GM10266 (cell line): ENCODE measurements around the gene DEK.

Experiments
- DNase-seq: peaks from one replicate; pipeline ENCODE4 v3.0.0; 2012; ENCODE audit errors: extremely low spot score
- TF ChIP-seq, protein P1 (sequence below): IDR thresholded peaks from 2 replicates; pipeline ENCODE4 v1.5.1; 2012; ENCODE audit warnings: mild to moderate bottlenecking, low read depth; ENCODE audit not compliant: control insufficient read depth, insufficient read depth; ENCODE audit errors: missing control alignments

Gene DEK

DNA sequence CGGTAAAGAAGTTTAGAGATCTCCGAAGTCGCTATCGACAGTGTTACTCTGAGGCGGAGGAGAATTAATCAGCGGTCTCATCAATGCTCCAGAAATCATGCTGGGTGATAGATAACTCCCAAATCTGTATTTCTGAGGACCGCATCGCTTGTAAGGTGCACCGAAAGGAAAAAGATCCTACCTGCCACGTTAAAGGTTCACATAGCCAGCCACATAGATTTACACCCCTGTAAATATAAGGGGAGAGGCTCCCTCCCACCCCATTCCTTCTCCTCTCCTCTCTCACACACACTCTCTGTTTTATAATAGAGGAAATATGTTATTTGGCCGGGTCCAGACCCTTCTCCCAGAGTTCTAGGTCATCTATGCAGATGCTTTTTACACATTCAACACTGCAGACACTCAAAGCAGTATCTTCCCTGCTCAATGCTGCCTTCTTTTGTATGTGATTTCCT, 620 bp upstream of the DEK start:
- DNase-seq = no peak
- TF ChIP-seq, protein P1, sequence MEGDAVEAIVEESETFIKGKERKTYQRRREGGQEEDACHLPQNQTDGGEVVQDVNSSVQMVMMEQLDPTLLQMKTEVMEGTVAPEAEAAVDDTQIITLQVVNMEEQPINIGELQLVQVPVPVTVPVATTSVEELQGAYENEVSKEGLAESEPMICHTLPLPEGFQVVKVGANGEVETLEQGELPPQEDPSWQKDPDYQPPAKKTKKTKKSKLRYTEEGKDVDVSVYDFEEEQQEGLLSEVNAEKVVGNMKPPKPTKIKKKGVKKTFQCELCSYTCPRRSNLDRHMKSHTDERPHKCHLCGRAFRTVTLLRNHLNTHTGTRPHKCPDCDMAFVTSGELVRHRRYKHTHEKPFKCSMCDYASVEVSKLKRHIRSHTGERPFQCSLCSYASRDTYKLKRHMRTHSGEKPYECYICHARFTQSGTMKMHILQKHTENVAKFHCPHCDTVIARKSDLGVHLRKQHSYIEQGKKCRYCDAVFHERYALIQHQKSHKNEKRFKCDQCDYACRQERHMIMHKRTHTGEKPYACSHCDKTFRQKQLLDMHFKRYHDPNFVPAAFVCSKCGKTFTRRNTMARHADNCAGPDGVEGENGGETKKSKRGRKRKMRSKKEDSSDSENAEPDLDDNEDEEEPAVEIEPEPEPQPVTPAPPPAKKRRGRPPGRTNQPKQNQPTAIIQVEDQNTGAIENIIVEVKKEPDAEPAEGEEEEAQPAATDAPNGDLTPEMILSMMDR = no peak

DNA sequence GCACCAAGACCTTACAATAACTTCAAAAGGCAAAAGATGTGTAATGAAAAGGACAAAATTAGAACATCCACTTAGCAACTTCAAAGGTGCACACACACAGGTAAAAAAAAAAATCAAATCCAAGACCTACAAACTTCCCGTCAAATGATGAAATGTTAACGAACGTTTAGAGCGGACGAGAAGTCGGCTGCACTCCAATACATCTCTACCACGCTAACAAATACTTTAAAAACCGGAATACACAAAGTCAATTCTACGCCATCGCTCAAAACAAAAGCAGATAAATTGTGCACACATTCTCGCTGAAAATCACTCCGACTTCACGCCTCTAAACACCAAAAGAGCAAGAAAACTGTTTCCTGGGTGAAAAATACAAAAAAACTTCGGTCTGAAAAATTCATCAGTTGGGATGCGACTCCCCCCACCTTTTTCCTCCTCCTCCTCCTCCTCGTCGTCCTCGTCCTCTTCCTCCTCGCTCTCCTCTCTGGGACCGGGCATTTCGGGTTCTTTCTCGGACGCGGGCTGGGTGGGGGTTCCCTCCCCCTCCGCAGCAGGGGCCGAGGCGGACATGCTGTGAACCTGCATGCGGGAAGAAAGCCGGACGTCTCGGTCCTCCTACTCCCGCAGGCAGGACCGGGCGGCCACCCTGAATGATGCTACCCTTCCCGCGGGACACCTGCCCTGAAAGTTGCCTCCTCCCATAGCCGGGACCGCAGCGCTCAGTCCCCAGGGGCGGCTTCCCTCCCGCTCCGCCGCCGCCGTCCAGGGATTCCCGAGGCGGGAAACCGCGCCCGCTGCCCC, 712 bp downstream of the DEK start:
- no peak for DNase-seq
- TF ChIP-seq, protein P1 = no peak

DNA sequence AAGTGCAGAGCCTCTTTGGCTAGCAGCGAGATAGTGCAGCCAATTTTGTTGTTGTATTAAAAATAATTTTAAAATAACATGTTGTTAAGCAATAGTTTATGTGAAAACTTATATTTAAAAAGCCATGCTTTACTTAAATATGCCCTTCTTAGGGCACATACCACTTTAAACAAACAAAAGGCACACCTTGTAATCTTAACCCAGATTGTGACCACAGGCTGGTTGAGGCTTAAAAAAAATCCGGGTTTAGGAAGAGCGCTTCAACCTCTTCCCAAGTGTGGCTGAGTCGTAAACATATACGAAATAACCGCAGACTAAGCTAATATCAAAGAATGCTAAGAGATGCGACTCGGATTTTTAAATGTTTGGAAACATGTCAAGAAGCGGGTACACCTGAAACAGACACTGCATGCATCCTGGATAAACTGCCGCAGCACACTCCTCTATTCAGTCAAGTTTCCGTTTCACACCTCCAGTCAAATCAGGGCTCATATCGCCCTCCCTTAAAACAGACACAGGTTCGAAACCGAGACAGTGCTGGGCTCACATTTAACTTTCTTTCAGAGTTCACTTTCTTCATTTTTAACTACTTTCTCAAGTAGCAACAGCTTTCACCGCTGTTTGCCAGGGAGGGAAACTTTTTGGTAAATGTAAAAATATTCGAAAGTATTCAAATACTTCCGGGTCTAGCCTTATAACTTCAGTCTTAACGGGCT, 1.5 kb downstream of the DEK start:
- TF ChIP-seq, protein P1 = no peak

DNA sequence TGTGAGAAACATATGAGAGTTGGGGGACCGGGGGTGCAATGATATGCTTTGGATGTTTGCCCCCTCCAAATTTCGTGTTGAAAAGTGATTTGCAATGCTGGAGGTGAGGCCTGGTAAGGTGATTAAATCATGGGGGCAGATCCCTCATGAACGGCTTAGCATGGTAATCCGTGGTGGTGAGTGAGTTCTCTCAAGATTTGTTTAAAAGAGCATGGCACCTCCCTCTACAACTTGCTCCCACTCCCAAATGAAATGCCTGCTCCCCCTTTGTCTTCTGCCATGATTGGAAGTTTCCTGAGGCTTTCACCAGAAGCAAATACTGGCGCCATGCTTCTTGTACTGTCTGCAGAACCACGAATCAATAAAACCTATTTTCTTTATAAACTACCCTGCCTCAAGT, 2.5 kb downstream of the DEK start:
- no peak for DNase-seq
- TF ChIP-seq, protein P1 = no peak

More for the DNA sequence above, 1.5 kb downstream of the DEK start:
- peak; percentile 83 for DNase-seq

DNA sequence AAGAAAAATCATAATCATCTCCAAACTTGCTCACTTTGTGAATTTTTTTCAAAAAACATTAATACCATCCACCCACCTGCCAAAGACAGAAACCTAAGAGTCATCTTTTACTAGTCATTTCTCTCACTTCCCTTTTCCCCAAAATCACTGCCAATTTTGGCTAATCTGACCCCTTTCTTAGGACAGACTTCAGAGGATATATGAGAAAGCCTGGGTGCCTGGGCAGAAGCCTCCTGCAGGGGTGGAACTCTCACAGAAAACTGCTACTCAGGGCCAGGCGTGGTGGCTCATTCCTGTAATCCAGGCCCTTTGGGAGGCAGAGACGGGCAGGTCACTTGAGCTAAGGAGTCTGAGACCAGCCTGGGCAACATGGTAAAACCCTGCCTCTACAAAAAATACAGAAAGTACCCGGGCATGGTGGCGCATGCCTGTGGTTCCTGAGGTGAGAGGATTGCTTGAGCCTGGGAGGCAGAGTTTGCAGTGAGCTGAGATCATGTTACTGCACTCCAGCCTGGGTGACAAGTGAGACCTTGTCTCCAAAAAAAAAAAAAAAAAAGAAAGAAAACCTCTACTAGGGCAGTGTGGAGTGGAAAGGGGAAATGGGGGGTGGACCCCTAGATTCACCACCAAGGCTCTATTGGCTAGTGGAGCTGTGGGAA, 3.8 kb downstream of the DEK start:
- DNase-seq = no peak
- TF ChIP-seq, protein P1 = no peak

DNA sequence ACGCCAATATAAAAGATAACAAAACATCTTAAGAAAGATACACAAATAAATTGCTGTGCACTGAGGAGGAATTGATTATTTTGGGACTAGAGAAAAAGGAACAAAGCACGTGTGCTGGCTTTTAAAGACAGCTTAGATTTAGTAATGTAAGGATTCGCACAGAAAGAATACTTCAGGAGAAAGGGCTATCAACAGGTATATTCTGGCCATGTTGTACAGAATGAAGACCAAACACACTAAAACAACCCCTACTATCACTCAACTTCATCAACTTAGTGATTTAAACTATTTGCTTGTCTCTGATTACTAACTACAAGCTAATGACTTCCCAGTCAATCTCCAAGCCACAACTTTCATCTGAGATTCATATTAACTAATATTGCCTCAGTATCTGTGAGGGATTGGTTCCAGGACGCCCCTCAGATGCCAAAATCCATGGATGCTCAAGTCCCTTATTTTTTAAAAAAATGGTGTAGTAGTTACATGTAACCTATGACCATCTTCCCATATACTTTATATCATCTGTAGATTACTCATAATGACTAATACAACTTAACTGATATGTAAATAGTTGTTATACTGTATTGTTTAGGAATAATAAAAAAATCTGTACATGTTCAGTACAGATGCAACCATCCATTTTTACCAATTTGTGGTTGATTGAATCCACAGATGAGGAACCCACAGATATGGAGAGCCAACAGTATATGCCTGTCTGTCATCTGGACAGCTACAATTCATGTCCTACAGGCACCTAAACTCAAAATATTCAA, 4.5 kb downstream of the DEK start:
- DNase-seq = no peak
- TF ChIP-seq, protein P1 = no peak
